ENCODE results near the gene SOAT1.
"Not testable (repeated sequence)": the region's sequence is repeated elsewhere in the genome, so short reads cannot be mapped to it uniquely, and the experiment has no call there.

The SOAT1 gene

DNA sequence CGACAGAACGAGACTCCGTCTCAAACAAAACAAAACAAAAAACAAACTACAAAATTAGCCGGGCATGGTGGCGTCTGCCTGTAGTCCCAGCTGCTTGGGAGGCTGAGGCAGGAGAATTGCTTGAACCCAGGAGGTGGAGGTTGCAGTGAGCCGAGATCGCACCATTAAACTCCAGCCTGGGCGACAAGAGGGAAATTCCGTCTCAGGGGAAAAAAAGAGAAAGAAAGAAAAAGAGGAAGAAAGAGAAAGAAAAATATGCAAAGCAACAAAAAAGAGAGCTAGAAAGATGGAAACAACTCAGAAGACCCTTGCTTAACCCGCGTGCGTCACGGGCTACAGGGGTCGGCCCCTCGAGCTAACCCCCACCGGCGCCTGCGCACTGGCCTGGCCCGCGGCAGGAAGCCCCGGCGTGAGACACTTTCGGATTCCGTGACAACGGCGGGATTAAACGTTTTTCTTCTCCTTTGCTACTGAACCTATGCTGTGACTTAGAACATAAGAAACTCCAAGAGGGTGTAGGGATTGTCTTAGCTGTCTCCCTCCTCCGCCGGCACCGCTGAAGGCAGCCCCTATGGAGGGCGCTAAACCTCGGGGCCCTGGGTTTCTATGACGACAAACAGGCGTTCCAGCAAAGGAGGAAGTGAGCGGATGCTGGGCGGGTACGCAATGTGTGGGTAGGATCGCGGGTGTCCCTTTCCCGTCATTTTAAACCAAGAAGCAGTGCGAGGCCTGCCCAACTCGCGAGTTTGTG, 71.9 kb downstream of the SOAT1 start, which contains the start of gene AXDND1:
AXDND1 (plus strand) TSS at position 630 of the 751 bp plus-strand sequence. CDS start 539 bp downstream, outside the sequence.
- peak; percentile 88 for DNase-seq

DNA sequence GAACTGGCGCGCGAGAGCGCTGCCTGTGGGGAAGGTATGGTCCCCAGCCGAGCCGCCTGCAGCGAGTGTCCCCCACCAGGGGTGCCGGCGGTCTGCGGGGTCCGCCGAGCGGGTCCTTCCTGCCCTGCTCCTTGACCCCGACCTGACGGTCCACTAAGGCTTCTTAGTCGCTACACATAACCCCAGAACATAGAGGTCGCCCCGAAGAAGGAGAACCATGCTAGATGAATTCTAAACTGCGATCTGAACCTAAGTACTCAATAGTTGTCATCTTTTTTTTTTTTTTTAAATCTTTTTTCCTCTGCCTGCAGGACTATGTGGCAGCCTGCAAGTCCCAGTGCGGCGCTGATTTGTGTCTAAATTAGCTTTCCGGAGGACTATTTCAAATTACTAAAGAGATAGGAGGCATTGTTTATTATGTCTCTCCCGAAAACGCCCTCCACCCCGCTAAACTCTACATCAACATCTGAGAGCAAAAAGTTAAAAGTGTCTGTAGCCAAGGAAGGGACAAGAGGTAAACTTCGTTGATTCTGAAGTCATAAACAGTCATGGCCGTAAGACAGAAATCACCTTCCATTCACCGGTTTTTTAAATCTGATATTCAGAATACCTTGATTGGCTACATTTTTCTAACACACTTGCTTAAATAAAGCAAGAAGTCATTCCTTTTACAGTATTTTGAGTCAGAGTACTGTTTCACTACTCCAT, 72.7 kb downstream of the SOAT1 start:
- no peak for DNase-seq

DNA sequence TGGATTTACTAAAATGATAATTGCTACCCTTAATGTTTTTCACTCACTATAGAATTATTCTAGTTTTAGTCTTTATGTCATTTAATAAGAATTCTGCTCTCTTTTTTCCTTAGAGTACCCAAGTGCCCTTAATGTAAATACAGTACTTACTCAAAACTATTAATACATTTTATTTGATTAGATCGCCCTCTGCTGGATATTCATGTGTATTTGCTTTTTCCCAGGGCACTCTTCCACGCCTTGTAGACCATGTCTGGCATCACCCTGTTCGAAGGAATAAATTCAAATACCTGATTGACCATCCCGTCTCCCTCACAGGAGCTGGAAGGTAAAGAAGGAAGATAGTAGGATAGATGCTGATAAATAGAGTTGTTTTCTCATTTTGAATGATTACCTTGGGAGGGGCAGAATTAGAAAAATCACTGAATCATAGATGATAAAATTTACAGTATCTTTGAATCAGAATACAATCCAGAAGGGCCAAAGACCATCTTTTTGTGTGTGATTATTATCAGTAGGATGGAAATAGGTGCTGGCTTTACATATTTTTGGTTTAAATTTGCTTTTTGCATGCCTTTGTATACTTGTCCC, 76.2 kb downstream of the SOAT1 start:
- no peak for DNase-seq

DNA sequence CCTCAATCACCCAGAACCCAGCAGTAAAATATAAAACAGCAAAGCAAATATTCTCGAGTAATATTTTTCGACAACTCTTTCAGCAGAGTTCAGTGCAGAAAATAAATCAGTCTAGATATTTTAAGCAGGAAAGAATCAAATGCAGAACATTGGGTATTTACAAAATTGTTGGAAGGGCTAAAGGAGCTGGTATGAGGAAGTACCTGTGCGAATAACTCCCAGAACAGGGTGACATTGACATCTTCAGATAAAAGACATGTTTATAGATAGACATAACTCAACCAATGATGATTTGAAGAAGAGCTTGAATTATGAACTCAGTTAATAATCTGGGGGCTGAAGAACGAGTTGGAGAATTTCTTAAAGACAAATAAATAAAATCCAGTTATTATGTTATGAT, 78.6 kb downstream of the SOAT1 start:
- no peak for DNase-seq

DNA sequence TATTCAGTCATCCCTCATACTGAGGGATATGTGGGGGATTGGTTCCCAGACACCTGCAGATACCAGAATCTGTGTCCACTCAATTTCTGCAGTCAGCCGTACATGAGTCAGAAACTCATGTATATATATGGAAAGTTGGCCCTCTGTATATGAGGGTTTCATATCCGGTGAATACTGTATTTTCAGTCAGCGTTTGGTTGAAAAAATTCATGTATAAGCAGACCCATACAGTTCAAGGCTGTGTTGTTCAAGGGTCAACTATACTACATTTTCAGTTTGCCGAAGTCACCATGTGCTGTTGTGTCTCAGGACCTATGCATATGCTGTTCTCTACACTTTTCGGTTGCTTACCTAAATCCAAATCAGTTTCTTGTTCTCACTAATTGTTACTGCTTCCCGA, 82.6 kb downstream of the SOAT1 start:
- DNase-seq = no peak

DNA sequence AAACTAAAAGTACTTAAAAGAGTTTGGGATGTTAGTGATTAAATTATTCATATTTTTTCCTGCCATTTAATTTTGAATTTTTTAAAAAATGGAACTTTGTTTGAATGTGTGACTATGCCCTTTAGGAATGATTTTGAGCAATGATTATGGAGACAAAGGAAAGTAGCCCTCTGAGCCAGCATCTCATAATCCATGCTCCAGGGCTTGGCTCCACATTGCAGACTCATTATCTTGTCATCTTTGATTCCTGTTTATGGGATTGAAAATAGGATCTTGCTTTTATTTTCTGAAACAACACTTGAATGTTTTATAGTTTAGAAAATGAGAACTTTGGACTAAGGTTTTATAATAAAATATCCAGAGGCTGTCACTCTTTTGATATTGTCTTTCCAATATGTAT, 86.7 kb downstream of the SOAT1 start:
- no peak for DNase-seq

DNA sequence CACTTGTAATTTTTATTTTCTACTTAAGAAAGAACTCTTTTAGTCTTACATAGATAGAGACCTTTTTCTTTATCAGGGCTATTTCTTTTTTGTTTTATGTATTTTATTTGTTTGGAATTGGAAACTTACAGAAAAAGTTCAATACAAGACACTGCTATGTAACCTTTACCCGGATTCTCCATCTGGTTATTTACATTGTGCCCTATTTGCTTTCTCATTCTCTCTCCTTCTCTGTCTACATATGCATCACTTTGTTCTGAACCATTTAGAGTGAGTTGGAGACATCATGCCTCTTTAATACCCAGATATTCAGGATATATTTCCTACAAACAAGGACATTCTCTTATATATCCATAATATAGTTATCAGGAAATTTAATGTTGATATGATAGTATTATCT, 90.4 kb downstream of the SOAT1 start:
- no peak for DNase-seq

DNA sequence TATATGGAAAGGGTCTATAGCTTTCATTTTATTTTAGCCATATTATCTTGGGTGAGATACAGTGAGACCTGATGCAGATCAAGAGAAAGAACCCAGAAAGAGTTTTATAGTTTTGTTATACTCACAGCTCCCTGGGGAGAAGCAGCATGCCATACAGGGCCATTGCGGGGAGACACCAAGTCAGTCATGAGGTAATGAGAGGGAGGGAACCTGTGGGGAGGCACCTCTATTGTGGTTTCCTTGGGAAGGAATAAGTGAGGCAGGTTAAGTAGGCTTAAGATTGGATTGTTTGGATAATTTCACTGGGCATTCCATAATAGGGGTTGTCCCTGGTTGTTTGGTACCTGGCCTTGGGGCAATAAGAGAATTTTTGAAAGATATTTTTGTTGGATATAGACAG, 91.9 kb downstream of the SOAT1 start:
- no peak for DNase-seq

DNA sequence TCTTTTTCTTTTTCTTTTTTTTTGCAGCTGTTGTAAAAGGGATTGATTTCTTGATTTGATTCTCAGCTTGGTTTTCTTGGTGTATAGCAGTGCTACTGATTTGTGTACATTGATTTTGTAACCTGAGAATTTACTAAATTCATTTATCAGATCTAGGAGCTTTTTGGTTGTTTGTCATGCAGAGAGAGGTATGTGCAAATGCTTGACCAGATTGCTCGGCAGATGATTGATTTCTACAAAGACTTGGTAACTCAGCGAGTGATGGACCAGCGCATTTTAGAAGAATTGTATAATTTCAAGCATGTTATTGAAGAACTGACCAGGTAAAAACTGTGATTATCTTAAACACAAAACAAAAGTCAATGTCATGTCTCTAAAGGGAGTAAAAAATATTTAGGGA, 100.1 kb downstream of the SOAT1 start:
- no peak for DNase-seq

DNA sequence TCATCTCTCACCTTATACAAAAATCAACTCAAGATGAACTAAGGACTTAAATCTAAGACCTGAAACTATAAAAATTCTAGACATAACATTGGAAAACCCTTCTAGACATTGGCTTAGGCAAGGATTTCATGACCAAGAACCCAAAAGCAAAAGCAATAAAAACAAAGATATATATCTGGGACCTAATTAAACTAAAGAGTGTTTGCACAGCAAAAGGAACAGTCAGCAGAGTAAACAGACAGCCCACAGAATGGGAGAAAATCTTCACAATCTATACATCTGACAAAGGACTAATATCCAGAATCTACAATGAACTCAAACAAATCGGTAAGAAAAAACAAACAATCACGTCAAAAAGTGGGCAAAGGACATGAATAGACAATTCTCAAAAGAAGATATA, 105.8 kb downstream of the SOAT1 start:
- DNase-seq = not testable (repeated sequence)
